Measurements from ENCODE around the gene CAPN2.

The CAPN2 gene

GRCh38 chr1:223738465-223739365 is 26.4 kb downstream of the CAPN2 start:
- no peak for TF ChIP-seq FOXM1 (IDR thresholded peaks at IDR 0.05; ENCODE audit: borderline replicate concordance, low read depth)

GRCh38 chr1:223739366-223740037 is 27.2 kb downstream of the CAPN2 start:
- TF ChIP-seq CREB1 (IDR thresholded peaks at IDR 0.05; ENCODE audit: low read depth) (no peak), TAF1 (IDR thresholded peaks at IDR 0.05; ENCODE audit: low read depth) (no peak), TEAD4 (IDR thresholded peaks at IDR 0.05) (no peak), CEBPB (IDR thresholded peaks at IDR 0.05) (no peak), NFIC (IDR thresholded peaks at IDR 0.05) (no peak), YY1 (IDR thresholded peaks at IDR 0.05; ENCODE audit: low read depth) (no peak), TCF12 (IDR thresholded peaks at IDR 0.05; ENCODE audit: low read depth) (no peak), REST (IDR thresholded peaks at IDR 0.05; ENCODE audit: low read depth) (no peak), EP300 (IDR thresholded peaks at IDR 0.05; ENCODE audit: borderline replicate concordance) (no peak), FOXM1 (IDR thresholded peaks at IDR 0.05; ENCODE audit: borderline replicate concordance, low read depth) (no peak), EGR1 (IDR thresholded peaks at IDR 0.05) (no peak), USF1 (IDR thresholded peaks at IDR 0.05) (no peak), RAD21 (IDR thresholded peaks at IDR 0.05; ENCODE audit: low read depth) (no peak), ZBTB7A (IDR thresholded peaks at IDR 0.05; ENCODE audit: low read depth) (no peak), MAX (IDR thresholded peaks at IDR 0.05) (no peak)

- TF ChIP-seq NFIC (IDR thresholded peaks at IDR 0.05) (no peak), CREB1 (IDR thresholded peaks at IDR 0.05; ENCODE audit: low read depth) (no peak), TCF12 (IDR thresholded peaks at IDR 0.05; ENCODE audit: low read depth) (no peak), EGR1 (IDR thresholded peaks at IDR 0.05) (no peak), YY1 (IDR thresholded peaks at IDR 0.05; ENCODE audit: low read depth) (no peak), USF1 (IDR thresholded peaks at IDR 0.05) (no peak), FOXM1 (IDR thresholded peaks at IDR 0.05; ENCODE audit: borderline replicate concordance, low read depth) (no peak), TEAD4 (IDR thresholded peaks at IDR 0.05) (no peak), MAX (IDR thresholded peaks at IDR 0.05) (no peak), CEBPB (IDR thresholded peaks at IDR 0.05) (no peak), RAD21 (IDR thresholded peaks at IDR 0.05; ENCODE audit: low read depth) (no peak), ZBTB7A (IDR thresholded peaks at IDR 0.05; ENCODE audit: low read depth) (no peak), REST (IDR thresholded peaks at IDR 0.05; ENCODE audit: low read depth) (no peak), TAF1 (IDR thresholded peaks at IDR 0.05; ENCODE audit: low read depth) (no peak), EP300 (IDR thresholded peaks at IDR 0.05; ENCODE audit: borderline replicate concordance) (no peak)
These were observed 29.5 kb downstream of the CAPN2 start for GRCh38 chr1:223741861-223742260.

- TF ChIP-seq YY1 (IDR thresholded peaks at IDR 0.05; ENCODE audit: low read depth) (no peak), EGR1 (IDR thresholded peaks at IDR 0.05) (no peak), CREB1 (IDR thresholded peaks at IDR 0.05; ENCODE audit: low read depth) (no peak), RAD21 (IDR thresholded peaks at IDR 0.05; ENCODE audit: low read depth) (no peak)
These were observed 30.6 kb downstream of the CAPN2 start for GRCh38 chr1:223742856-223743517.

GRCh38 chr1:223745731-223746130 is 33.4 kb downstream of the CAPN2 start:
- TF ChIP-seq EGR1 (IDR thresholded peaks at IDR 0.05), result no peak
- TF ChIP-seq EP300 (IDR thresholded peaks at IDR 0.05; ENCODE audit: borderline replicate concordance), result no peak
- no peak for TF ChIP-seq REST (IDR thresholded peaks at IDR 0.05; ENCODE audit: low read depth)
- no peak for TF ChIP-seq RAD21 (IDR thresholded peaks at IDR 0.05; ENCODE audit: low read depth)
- TF ChIP-seq ZBTB7A (IDR thresholded peaks at IDR 0.05; ENCODE audit: low read depth), result no peak
- no peak for TF ChIP-seq NFIC (IDR thresholded peaks at IDR 0.05)
- TF ChIP-seq CEBPB (IDR thresholded peaks at IDR 0.05), result no peak
- TF ChIP-seq USF1 (IDR thresholded peaks at IDR 0.05), result no peak
- TF ChIP-seq MAX (IDR thresholded peaks at IDR 0.05), result no peak

Data from Ishikawa (cell line).